ENCODE results near the gene TERT.

Gene TERT

GRCh38 chr5:1279443-1280151 is 15.3 kb downstream of the TERT start:
- Histone ChIP-seq H3K4me2 (ENCODE audit: insufficient read depth, low read length, poor library complexity, severe bottlenecking) (no peak overlapping the region), H2BK120ac (ENCODE audit: low read depth, low read length) (no peak overlapping the region), H2BK15ac (ENCODE audit: low read length) (no peak overlapping the region), H4K8ac (ENCODE audit: low read depth, low read length) (no peak overlapping the region), H3K79me1 (ENCODE audit: low read depth, low read length) (peaks cover 10% of the 10 kb centered on the region), H3K9me3 (replicated peaks in 1 of 2; ENCODE audit: control insufficient read depth in 2 of 2, insufficient read depth in 1 of 2, low read depth in 1 of 2, low read length in 2 of 2) (peaks cover 0 to 2% of the 10 kb centered on the region in 2 donors), H3K4ac (ENCODE audit: low read length) (no peak overlapping the region), H3K27ac (replicated peaks; ENCODE audit: low read length) (no peak overlapping the region), H2AFZ (ENCODE audit: low read length) (no peak overlapping the region), H3K23ac (ENCODE audit: low read depth, low read length, poor library complexity) (peak overlapping the region; percentile 34), H2BK12ac (ENCODE audit: low read length) (no peak overlapping the region), H3K36me3 (replicated peaks in 1 of 2; ENCODE audit: control insufficient read depth in 2 of 2, insufficient read depth in 2 of 2, low read length in 2 of 2) (peaks cover 0 to 8% of the 10 kb centered on the region in 2 donors), H3K18ac (ENCODE audit: low read length) (no peak overlapping the region), H3K4me1 (ENCODE audit: control insufficient read depth in 2 of 2, insufficient read depth in 1 of 2, low read depth in 1 of 2, low read length in 2 of 2) (no peaks in the 10 kb centered on the region), H4K91ac (ENCODE audit: low read depth, low read length, poor library complexity) (no peak overlapping the region), H3K4me3 (ENCODE audit: low read length in 2 of 2) (no peak overlapping the region), H2AK5ac (ENCODE audit: low read depth, low read length) (no peak overlapping the region), H3K27me3 (ENCODE audit: control insufficient read depth in 3 of 3, insufficient read depth in 3 of 3, low read depth in 1 of 3, low read length in 3 of 3) (no peaks in the 10 kb centered on the region), H3K9ac (ENCODE audit: low read depth, low read length, poor library complexity) (peak overlapping the region; percentile 50), H2BK5ac (ENCODE audit: low read length) (no peak overlapping the region), H3K14ac (ENCODE audit: low read length) (no peak overlapping the region)
- no peak for DNase-seq (ENCODE audit: low spot score)
- WGBS, 2 donors (ENCODE audit: extremely low coverage in 2 of 2, insufficient read length in 2 of 2, insufficient replicate concordance in 1 of 2) = no CpG with 5 or more reads among the region's 34 CpGs

- peak overlapping the region; percentile 78 for H3K4ac ChIP-seq (ENCODE audit: low read length)
- H3K27ac ChIP-seq (replicated peaks; ENCODE audit: low read length) = no peak overlapping the region
- no peaks in the 10 kb centered on the region for H3K27me3 ChIP-seq (ENCODE audit: control insufficient read depth in 3 of 3, insufficient read depth in 3 of 3, low read depth in 1 of 3, low read length in 3 of 3)
- H3K79me1 ChIP-seq (ENCODE audit: low read depth, low read length) = peaks cover 7% of the 10 kb centered on the region
- H3K23ac ChIP-seq (ENCODE audit: low read depth, low read length, poor library complexity) = peak overlapping the region; percentile 75
- no peak overlapping the region for H4K8ac ChIP-seq (ENCODE audit: low read depth, low read length)
- H2AFZ ChIP-seq (ENCODE audit: low read length) = no peak overlapping the region
- no peak overlapping the region for H2BK5ac ChIP-seq (ENCODE audit: low read length)
- H3K4me1 ChIP-seq (ENCODE audit: control insufficient read depth in 2 of 2, insufficient read depth in 1 of 2, low read depth in 1 of 2, low read length in 2 of 2) = no peaks in the 10 kb centered on the region
- H3K18ac ChIP-seq (ENCODE audit: low read length) = no peak overlapping the region
- no peak overlapping the region for H4K91ac ChIP-seq (ENCODE audit: low read depth, low read length, poor library complexity)
- H2BK15ac ChIP-seq (ENCODE audit: low read length) = no peak overlapping the region
- H3K14ac ChIP-seq (ENCODE audit: low read length) = peak overlapping the region; percentile 21
- no peak overlapping the region for H3K4me2 ChIP-seq (ENCODE audit: insufficient read depth, low read length, poor library complexity, severe bottlenecking)
- H2AK5ac ChIP-seq (ENCODE audit: low read depth, low read length) = no peak overlapping the region
- peaks cover 0 to 8% of the 10 kb centered on the region in 2 donors for H3K36me3 ChIP-seq (replicated peaks in 1 of 2; ENCODE audit: control insufficient read depth in 2 of 2, insufficient read depth in 2 of 2, low read length in 2 of 2)
- no peak overlapping the region for H2BK120ac ChIP-seq (ENCODE audit: low read depth, low read length)
- H3K4me3 ChIP-seq (ENCODE audit: low read length in 2 of 2) = peak overlapping the region in 1 of 2 donors; percentile 10
- peaks cover 0 to 2% of the 10 kb centered on the region in 2 donors for H3K9me3 ChIP-seq (replicated peaks in 1 of 2; ENCODE audit: control insufficient read depth in 2 of 2, insufficient read depth in 1 of 2, low read depth in 1 of 2, low read length in 2 of 2)
- peak overlapping the region; percentile 14 for H2BK12ac ChIP-seq (ENCODE audit: low read length)
- DNase-seq (ENCODE audit: low spot score) = no peak
- H3K9ac ChIP-seq (ENCODE audit: low read depth, low read length, poor library complexity) = peak overlapping the region; percentile 83
- WGBS, 2 donors (ENCODE audit: extremely low coverage in 2 of 2, insufficient read length in 2 of 2, insufficient replicate concordance in 1 of 2) = no CpG with 5 or more reads among the region's 42 CpGs
Measured at GRCh38 chr5:1278656-1279442, 16.0 kb downstream of the TERT start.

GRCh38 chr5:1278216-1278615 is 16.7 kb downstream of the TERT start:
- Histone ChIP-seq H2BK15ac (ENCODE audit: low read length) (no peak overlapping the region), H2AFZ (ENCODE audit: low read length) (no peak overlapping the region), H2BK5ac (ENCODE audit: low read length) (no peak overlapping the region), H3K14ac (ENCODE audit: low read length) (peak overlapping the region; percentile 21), H3K9ac (ENCODE audit: low read depth, low read length, poor library complexity) (peak overlapping the region; percentile 83), H3K23ac (ENCODE audit: low read depth, low read length, poor library complexity) (peak overlapping the region; percentile 75), H3K4me3 (ENCODE audit: low read length in 2 of 2) (peak overlapping the region in 1 of 2 donors; percentile 46), H3K27ac (replicated peaks; ENCODE audit: low read length) (no peak overlapping the region), H3K4ac (ENCODE audit: low read length) (peak overlapping the region; percentile 78), H2AK5ac (ENCODE audit: low read depth, low read length) (no peak overlapping the region), H2BK12ac (ENCODE audit: low read length) (peak overlapping the region; percentile 14), H3K18ac (ENCODE audit: low read length) (no peak overlapping the region), H3K4me2 (ENCODE audit: insufficient read depth, low read length, poor library complexity, severe bottlenecking) (no peak overlapping the region), H3K27me3 (ENCODE audit: control insufficient read depth in 3 of 3, insufficient read depth in 3 of 3, low read depth in 1 of 3, low read length in 3 of 3) (no peaks in the 10 kb centered on the region), H4K91ac (ENCODE audit: low read depth, low read length, poor library complexity) (no peak overlapping the region), H3K9me3 (replicated peaks in 1 of 2; ENCODE audit: control insufficient read depth in 2 of 2, insufficient read depth in 1 of 2, low read depth in 1 of 2, low read length in 2 of 2) (peaks cover 0 to 2% of the 10 kb centered on the region in 2 donors), H3K4me1 (ENCODE audit: control insufficient read depth in 2 of 2, insufficient read depth in 1 of 2, low read depth in 1 of 2, low read length in 2 of 2) (no peaks in the 10 kb centered on the region), H4K8ac (ENCODE audit: low read depth, low read length) (no peak overlapping the region), H3K36me3 (replicated peaks in 1 of 2; ENCODE audit: control insufficient read depth in 2 of 2, insufficient read depth in 2 of 2, low read length in 2 of 2) (peaks cover 0 to 8% of the 10 kb centered on the region in 2 donors), H2BK120ac (ENCODE audit: low read depth, low read length) (no peak overlapping the region), H3K79me1 (ENCODE audit: low read depth, low read length) (peaks cover 2% of the 10 kb centered on the region)
- no CpG with 5 or more reads among the region's 13 CpGs for WGBS, 2 donors (ENCODE audit: extremely low coverage in 2 of 2, insufficient read length in 2 of 2, insufficient replicate concordance in 1 of 2)
- no peak for DNase-seq (ENCODE audit: low spot score)

- Histone ChIP-seq H3K14ac (ENCODE audit: low read length) (no peak overlapping the region), H2AFZ (ENCODE audit: low read length) (no peak overlapping the region), H3K27me3 (ENCODE audit: control insufficient read depth in 3 of 3, insufficient read depth in 3 of 3, low read depth in 1 of 3, low read length in 3 of 3) (no peaks in the 10 kb centered on the region), H2AK5ac (ENCODE audit: low read depth, low read length) (no peak overlapping the region), H3K36me3 (replicated peaks in 1 of 2; ENCODE audit: control insufficient read depth in 2 of 2, insufficient read depth in 2 of 2, low read length in 2 of 2) (peaks cover 0 to 8% of the 10 kb centered on the region in 2 donors), H2BK5ac (ENCODE audit: low read length) (no peak overlapping the region), H3K4me1 (ENCODE audit: control insufficient read depth in 2 of 2, insufficient read depth in 1 of 2, low read depth in 1 of 2, low read length in 2 of 2) (no peaks in the 10 kb centered on the region), H3K23ac (ENCODE audit: low read depth, low read length, poor library complexity) (no peak overlapping the region), H3K18ac (ENCODE audit: low read length) (peak overlapping the region; percentile 9), H3K9ac (ENCODE audit: low read depth, low read length, poor library complexity) (no peak overlapping the region), H3K9me3 (replicated peaks in 1 of 2; ENCODE audit: control insufficient read depth in 2 of 2, insufficient read depth in 1 of 2, low read depth in 1 of 2, low read length in 2 of 2) (peaks cover 0 to 2% of the 10 kb centered on the region in 2 donors), H3K4me3 (ENCODE audit: low read length in 2 of 2) (no peak overlapping the region), H4K8ac (ENCODE audit: low read depth, low read length) (no peak overlapping the region), H3K4ac (ENCODE audit: low read length) (no peak overlapping the region), H3K79me1 (ENCODE audit: low read depth, low read length) (peaks cover 2% of the 10 kb centered on the region), H2BK120ac (ENCODE audit: low read depth, low read length) (no peak overlapping the region), H2BK12ac (ENCODE audit: low read length) (no peak overlapping the region), H3K27ac (replicated peaks; ENCODE audit: low read length) (no peak overlapping the region), H2BK15ac (ENCODE audit: low read length) (no peak overlapping the region), H4K91ac (ENCODE audit: low read depth, low read length, poor library complexity) (no peak overlapping the region), H3K4me2 (ENCODE audit: insufficient read depth, low read length, poor library complexity, severe bottlenecking) (no peak overlapping the region)
- no peak for DNase-seq (ENCODE audit: low spot score)
- no CpG with 5 or more reads among the region's 10 CpGs for WGBS, 2 donors (ENCODE audit: extremely low coverage in 2 of 2, insufficient read length in 2 of 2, insufficient replicate concordance in 1 of 2)
Measured at GRCh38 chr5:1277781-1278180, 17.1 kb downstream of the TERT start.
